ENCODE data around the gene MINDY1.

DNA sequence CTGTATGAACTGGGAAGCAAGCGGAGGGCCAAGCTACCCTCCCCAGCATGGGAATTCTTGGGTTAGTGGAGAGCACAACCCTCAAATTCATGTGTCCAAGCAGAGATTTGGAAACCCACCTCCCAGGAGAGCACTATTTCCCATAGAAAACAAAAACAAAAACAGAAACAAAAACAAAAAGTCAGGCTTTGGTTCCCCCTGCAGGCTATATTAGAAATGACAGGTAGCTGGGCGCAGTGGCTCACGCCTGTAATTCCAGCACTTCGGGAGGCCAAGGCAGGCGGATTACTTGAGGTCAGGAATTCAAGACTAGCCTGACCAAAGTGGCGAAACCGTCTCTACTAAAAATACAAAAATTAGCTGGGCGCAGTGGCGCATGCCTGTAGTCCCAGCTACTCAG lies 10.8 kb downstream of the MINDY1 start:
- TF ChIP-seq EZH2 (optimal IDR thresholded peaks at IDR 0.05; ENCODE audit: low read depth, low read length) (no peak), EZH2phosphoT487 (IDR thresholded peaks at IDR 0.05; ENCODE audit: low read length) (no peak)
- TF ChIP-seq, protein P1, sequence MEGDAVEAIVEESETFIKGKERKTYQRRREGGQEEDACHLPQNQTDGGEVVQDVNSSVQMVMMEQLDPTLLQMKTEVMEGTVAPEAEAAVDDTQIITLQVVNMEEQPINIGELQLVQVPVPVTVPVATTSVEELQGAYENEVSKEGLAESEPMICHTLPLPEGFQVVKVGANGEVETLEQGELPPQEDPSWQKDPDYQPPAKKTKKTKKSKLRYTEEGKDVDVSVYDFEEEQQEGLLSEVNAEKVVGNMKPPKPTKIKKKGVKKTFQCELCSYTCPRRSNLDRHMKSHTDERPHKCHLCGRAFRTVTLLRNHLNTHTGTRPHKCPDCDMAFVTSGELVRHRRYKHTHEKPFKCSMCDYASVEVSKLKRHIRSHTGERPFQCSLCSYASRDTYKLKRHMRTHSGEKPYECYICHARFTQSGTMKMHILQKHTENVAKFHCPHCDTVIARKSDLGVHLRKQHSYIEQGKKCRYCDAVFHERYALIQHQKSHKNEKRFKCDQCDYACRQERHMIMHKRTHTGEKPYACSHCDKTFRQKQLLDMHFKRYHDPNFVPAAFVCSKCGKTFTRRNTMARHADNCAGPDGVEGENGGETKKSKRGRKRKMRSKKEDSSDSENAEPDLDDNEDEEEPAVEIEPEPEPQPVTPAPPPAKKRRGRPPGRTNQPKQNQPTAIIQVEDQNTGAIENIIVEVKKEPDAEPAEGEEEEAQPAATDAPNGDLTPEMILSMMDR (IDR thresholded peaks at IDR 0.05; ENCODE audit: low read length), result peak; percentile 78

Data from MM.1S (cell line).